NOMO-1 treated with DMSO at 0.1 percent for 48 hours (cell line): Measurements from ENCODE around the gene CKS1B.
A peak's percentile ranks its signal among the peaks of the same experiment; 100 is the strongest.

Experiments used
- DNase-seq: peaks from one replicate; lab custom pipeline; 2025; ENCODE audit not compliant: unreplicated experiment; lab: John Stamatoyannopoulos, UW

CKS1B gene

GRCh38 chr1:154945962-154946850, 28.3 kb upstream of the CKS1B start:
- no peak for DNase-seq

- no peak for DNase-seq
These were observed 26.4 kb upstream of the CKS1B start for GRCh38 chr1:154948079-154948478.

GRCh38 chr1:154951901-154952657, 22.4 kb upstream of the CKS1B start:
- DNase-seq, result no peak

GRCh38 chr1:154952664-154953063, 21.8 kb upstream of the CKS1B start:
- no peak for DNase-seq

GRCh38 chr1:154953611-154954038, 20.9 kb upstream of the CKS1B start:
- DNase-seq, result no peak

GRCh38 chr1:154954541-154954940, 19.9 kb upstream of the CKS1B start:
- no peak for DNase-seq

GRCh38 chr1:154955039-154955717, 19.3 kb upstream of the CKS1B start:
- no peak for DNase-seq

GRCh38 chr1:154955718-154956543, 18.6 kb upstream of the CKS1B start, which contains the start of gene PBXIP1:
PBXIP1 (minus strand) TSS chr1:154956099; CDS start chr1:154953721, 2,378 bp downstream.
- DNase-seq, result peak; percentile 89

- no peak for DNase-seq
These were observed 17.9 kb upstream of the CKS1B start for GRCh38 chr1:154956544-154956941.

GRCh38 chr1:154957091-154957657, 17.3 kb upstream of the CKS1B start:
- no peak for DNase-seq

- DNase-seq, result no peak
These were observed 16.4 kb upstream of the CKS1B start for GRCh38 chr1:154958036-154958435.

GRCh38 chr1:154958681-154959425, 15.6 kb upstream of the CKS1B start:
- no peak for DNase-seq

GRCh38 chr1:154959426-154959780, 15.1 kb upstream of the CKS1B start:
- DNase-seq, result no peak

- no peak for DNase-seq
These were observed 13.9 kb upstream of the CKS1B start for GRCh38 chr1:154960446-154961136.

- DNase-seq, result peak; percentile 68
These were observed 13.0 kb upstream of the CKS1B start, which contains the start of gene PYGO2 for GRCh38 chr1:154961207-154962155. PYGO2 (minus strand) TSS chr1:154961782; CDS start chr1:154961576, 206 bp downstream.

GRCh38 chr1:154962156-154962749, 12.2 kb upstream of the CKS1B start:
- DNase-seq, result peak; percentile 49

- no peak for DNase-seq
These were observed 11.6 kb upstream of the CKS1B start for GRCh38 chr1:154962795-154963330.
